GM18951 (cell line): Measurements from ENCODE around the gene C1QL1.

Experiments used
- POLR2A ChIP-seq: IDR thresholded peaks from 4 replicates; pipeline ENCODE4 v1.6.1; 2011; ENCODE audit warnings: mild to moderate bottlenecking; ENCODE audit not compliant: insufficient read length, insufficient read depth; ENCODE audit errors: extremely low read depth
- in situ Hi-C: fragments of 300-500 bp; cut with MboI; formaldehyde crosslinking; loops from one replicate; pipeline ENCODE4 v1.12.0; 2022; ENCODE audit warnings: low sequenced_read_pairs, mixed read lengths, inconsistent platforms; ENCODE audit not compliant: unreplicated experiment

Gene C1QL1

DNA sequence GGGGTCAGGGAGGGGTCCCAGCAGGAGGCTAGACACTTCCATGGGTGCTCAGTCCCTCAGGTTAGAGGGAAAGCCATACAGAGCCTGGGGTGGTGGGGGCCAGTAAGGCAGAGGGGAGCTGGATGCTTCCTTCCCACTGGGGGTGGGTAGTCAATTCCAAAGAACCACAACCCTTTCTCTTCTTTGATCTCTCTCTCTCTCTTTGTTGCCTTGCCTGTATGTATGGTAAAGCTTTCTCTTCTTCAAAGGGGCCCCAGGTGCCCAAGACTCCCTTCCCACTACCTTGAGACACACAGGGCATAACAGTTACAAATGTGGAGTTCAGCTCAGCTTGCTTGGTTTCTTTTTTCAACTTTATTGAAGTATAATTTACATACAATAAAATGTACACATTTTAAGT, 30.5 kb upstream of the C1QL1 start:
- no peak for TF ChIP-seq POLR2A
- in situ Hi-C loops = no loop called here

DNA sequence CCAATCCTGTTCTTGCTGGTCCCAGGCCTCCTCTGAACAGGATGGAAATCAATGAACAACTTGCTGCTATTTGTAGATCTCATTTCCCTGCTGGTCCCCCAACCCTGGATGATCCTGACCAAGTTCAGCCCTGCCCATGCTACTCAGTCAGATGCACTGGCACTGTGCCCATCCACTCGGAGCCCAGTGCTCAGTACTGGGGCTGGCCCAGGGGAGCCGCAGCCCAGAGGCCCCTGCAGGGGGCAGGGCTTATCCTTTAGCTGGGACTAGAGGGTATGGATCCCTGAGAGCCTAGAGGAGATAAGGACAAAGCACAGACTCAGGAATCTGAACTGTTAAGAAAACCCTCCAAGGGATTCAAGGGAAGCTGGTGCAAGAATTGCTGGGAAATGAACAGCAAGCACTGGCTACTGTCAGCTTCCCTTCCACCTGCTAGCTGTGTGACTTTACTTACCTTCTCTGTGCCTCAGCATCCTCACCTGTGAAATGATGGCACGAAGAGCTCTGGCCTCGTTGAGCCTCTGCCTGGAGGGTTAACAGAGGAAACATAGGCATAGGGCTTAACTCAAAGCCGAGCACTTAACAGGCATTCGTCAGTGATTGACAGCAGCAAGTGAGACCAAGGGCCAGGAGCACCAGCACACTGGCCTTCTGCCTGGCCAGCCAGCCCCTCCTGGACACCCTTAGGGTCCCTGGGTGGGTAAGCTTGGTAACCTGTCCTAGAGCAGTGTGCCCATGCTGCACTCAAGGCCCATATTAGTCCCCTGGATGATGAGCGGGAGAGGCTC, 29.8 kb upstream of the C1QL1 start:
- TF ChIP-seq POLR2A = no peak
- in situ Hi-C loops = no loop called here

DNA sequence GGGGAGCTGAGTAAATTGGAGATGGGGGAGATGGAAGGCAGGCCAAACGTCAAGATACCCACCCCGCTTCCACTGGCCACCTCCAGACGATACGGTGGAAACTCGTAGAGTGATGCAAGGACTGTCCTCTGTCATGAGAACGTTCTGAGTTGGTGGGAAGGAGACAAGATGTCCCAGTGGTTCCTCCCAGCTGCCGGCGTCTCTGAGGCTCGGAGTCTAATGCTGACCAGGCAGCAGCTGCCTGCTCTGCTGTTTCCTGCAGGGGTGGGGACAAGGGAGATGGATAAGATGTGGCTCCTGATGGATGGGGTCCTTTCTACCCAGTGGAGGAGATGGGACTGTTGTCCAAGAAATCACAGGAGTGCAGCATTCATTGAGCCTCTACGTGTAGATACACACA, 28.2 kb upstream of the C1QL1 start:
- in situ Hi-C loops = no loop called here
- TF ChIP-seq POLR2A = no peak

DNA sequence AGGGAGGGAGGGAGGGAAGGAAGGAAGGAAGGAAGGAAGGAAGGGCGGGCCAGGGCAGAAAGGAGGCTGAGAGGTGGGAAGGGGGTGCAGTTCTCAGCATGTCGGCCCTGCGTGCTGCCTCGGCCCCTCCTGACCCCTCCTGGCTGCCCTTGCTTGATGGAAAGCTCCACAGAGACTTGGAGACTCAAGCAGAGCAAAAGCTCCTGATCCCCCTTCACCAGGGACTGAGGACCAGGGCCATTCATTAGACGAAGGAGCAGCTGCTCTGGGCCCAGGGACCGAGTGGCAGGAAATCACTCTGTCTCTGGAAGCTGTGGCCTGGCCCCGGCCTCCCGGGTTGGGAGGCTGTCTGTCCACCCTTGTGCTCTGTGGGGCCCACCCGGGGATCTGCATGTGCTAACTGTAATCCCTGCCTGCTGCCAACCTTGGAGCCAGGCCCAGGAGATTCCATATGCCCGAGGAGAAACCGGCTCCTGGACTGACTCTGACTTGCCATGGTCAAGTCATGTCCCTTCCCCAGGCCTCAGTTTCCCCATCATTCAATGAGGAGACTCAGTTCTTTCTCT, 27.4 kb upstream of the C1QL1 start:
- in situ Hi-C loops = no loop called here
- no peak for TF ChIP-seq POLR2A

DNA sequence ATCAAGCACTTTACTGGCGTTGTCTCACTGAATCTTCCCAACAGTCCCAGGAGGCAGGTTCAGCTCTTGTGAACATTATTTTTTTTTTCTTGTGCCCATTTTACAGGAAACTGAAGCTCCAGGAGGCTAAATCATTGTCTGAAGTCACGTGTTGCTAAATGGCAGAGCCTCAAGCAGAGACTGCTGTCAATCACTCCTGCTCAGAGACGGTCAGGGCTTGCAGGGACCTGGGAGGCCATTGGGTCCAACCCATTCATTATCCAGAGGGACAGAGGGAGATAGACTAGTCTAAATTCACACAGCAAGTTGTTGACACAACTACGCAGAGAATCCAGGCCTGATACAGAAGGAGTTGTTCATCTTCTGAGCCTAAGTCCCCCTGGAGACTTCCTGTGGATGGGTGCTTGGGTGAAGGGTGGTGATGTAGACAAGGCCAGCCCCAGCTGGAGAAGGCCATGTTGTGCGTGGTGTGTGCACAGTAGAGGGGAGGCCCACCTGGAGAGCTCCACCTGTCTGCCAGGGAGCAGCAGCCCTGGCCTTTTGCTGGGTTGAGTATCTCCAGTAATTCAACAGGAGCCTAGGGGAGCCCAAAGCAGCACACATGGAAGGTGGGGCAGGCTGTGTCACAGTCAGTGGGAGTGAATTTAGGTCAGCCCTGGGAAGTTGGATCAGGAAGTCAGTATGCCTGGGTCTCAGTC, 24.3 kb upstream of the C1QL1 start:
- in situ Hi-C loops = no loop called here
- TF ChIP-seq POLR2A = no peak

DNA sequence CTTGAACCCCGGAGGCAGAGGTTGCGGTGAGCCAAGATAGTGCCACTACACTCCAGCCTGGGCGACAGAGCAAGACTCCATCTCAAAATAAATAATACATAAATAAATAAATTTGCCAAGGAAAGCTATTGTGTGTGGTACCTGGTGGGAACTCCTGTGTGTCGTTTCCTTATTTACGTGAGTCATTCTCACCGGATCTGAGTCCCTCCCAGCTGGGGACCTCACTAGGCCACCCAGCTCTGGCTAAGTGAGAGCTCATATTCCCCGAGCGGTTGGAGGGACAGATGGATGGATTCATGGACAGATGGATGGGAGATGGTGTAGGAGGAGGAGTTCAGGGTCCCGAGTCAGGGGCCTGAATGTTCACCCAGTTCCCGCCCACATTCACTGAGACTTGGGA, 22.9 kb upstream of the C1QL1 start:
- in situ Hi-C loops = no loop called here

DNA sequence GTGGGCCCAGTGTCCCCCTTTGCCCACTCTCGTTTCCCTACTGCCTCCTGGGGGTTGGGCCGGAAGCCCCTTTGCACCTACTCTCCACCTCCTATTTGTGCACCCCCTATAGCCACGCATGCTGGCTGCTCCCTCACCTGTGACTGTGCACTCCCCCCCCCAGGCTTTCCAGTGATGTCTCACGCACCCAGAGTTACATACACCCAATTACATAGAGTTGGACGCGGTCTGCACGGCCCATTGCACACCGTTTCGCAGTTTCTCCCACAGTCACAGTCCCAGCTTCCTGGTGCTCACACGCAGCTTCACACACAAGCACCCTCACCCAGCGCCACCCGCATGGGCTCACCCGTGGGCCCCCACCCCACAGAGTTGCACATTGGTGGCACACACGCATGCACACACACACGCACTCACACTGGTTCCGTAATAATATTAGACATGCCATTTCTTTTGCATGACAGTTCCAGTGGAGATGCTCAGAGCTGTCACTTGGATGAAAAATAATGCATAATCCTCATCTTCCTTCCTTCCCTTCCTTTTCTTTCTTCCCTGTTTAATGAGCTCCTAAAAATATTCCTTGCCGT, 21.5 kb upstream of the C1QL1 start:
- in situ Hi-C loops = no loop called here
- TF ChIP-seq POLR2A = no peak

More for the DNA sequence above, 22.9 kb upstream of the C1QL1 start:
- no peak for TF ChIP-seq POLR2A

DNA sequence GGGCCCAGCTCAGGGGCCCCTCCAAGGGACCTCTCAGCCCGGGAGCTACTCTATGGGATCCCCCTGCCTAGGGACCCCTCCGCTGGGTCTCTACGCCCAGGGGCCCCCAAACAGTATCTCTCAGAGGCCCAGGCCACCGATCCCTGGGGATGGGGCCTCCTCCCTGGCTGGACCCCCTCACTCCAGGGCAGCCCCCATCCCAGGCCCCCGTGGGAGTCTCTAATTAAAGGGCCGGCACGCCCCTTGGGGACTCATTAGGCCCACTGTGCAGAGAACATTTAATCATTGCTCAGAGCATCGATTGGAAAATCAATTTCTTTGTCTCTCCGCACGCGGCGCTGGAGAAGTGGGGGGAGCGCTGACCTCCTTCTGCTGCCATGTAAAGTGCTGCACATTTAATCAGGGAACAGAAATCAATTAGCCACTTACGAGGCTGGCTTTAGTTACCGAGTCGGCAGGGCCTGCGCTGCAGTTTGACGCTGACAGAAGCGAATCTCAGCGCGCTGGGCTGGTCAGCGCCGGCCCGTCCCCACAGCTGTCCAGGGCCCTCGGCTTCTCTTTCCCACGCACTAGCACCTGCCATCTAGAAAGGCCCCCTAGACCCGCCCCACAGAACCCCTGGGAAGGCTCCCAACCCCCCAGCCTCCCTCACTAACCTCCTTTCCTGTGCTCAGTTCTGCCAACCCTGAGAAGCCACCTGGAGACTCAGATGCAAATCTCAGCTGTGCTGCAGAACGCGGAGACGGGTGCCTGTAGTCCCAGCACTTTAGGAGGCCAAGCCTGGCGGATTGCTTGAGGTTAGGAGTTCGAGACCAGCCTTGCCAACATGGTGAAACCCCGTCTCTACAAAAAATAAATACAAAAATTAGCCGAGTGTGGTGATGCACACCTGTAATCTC, 20.2 kb upstream of the C1QL1 start:
- TF ChIP-seq POLR2A = no peak
- in situ Hi-C loops = no loop called here

DNA sequence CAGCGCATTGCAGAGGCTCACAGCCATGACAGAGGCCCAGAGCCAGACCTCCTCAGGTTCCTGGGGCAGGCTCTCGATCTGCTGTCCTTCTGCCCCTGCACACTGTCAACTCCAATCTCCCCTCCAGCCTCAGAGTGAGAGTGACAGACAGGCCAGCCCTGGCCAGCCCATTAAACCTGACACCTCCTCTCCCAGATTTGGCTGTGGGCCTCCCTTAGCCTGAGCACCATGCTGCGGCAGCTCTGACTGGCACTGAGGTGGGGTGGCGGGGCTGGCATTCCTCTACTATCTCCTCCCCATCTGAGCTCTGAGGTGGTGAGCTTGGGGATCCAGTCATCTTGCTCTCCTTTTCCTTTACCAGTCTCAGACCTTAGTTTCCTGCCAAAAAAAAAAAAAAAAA, 15.5 kb upstream of the C1QL1 start:
- in situ Hi-C loops = no loop called here

DNA sequence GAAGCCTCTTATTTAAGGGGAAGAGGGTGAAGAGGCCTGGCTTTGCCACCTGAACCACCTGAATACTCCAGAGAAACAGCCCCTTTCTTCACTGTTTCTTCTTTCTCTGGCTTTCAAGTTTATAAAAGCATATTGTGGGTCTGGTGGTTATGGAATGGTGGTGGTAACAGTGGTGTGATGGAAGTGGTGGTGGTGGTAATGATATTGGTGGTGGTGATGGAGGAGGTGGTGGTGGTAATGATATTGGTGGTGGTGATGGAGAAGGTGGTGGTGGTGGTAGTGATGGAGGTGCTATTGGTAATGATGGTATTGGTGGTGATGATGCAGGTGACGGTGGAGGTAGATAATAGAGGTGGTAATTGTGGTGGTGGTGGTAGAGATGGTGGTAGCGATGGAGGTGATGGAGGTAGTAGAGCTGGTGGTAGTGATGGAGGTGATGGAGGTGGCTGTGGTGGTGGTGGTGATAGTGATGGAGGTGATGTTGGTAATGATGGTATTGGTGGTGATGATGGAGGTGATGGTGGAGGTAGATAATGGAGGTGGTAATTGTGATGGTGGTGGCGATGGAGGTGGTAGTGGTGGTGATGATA, 14.1 kb upstream of the C1QL1 start:
- no peak for TF ChIP-seq POLR2A
- in situ Hi-C loops = no loop called here

More for the DNA sequence above, 15.5 kb upstream of the C1QL1 start:
- no peak for TF ChIP-seq POLR2A

DNA sequence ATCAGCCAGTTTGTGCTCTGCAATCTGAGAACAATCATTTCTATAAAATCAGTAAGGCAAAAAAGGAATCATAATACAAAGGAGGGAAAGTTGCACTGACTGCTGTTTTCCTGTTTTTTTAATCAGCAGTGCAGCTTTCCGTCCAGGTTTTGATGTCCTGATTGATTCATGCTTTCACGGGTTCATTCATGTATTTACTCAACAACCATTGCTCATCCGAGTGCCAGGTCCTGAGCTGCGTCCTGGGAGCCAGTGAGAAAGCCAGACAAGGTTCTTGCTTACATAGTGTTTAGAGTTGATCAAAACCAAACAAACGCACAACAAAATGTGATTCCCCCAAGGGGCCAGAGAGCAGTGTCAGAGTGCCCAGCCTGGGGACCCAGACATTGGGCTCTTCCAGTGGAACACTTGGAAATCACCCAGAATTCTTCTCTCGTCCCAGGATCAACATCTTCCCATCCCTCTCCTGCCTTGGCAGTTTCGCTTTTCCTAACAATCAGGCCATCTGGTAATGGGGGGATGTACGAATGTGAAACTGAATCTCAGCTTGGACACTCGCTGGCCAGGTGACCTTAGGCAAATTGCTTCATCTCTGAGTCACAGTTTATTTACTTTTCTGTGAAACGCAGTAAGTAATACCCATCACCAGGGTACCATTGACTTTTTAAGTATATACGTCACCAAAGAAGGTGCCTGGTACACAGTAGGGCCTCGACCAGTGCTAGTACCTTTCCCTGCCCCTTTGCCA, 13.3 kb upstream of the C1QL1 start:
- in situ Hi-C loops = no loop called here
- TF ChIP-seq POLR2A = no peak

DNA sequence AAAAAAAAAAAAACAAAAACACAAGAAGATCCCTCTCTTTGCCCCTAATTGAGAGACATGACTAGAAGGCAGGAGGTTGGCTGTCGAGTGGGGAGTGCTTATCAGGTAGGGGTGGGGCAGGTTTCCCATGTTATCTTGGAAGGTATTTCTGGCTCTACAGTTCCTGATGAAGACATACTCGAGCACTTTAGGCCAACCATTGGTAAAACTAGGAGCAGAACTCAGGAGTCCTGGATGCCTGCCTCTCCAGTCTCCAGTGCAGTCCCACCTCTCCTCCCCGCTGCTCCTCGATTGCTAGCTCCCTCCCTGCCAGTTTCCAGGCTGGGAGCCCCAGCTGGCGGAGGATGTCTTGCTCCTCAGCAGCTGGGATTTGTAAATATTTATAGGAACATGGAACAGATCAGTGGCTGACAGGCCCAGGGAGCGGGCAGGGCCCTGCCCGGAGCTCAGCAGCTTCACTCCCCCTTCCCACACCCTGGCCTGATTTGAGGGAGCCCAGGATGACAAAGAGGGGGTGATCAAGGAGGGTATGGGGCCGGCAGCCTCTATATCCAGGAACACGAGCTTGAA, 11.4 kb upstream of the C1QL1 start:
- in situ Hi-C loops = no loop called here

DNA sequence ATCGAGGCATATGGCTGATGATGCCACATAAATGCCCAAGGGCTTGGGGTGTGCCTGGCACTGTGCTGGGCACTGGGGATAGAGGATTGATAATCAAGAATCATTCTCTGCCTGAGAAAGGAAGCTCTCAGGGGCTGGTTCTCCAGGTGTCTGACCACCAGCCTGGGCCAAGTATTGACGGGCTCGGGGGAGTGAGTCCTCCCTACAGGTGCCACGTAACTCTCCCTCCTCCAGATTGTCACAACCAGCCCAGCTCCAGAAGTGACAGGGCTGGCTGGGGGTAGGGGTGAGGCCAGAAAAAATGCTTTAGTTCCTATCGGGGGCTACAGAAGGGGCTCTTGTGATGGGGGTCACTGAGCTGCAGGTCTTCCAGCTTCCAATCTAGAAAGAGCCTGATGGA, 10.7 kb upstream of the C1QL1 start:
- in situ Hi-C loops = no loop called here

More for the DNA sequence above, 11.4 kb upstream of the C1QL1 start:
- no peak for TF ChIP-seq POLR2A

More for the DNA sequence above, 10.7 kb upstream of the C1QL1 start:
- TF ChIP-seq POLR2A = no peak
